Fibroblast of lung (primary cell): ENCODE measurements around the gene DNAH1.
A peak's percentile ranks its signal among the peaks of the same experiment; 100 is the strongest.

Source experiments
- EZH2 ChIP-seq: IDR thresholded peaks from 2 replicates; pipeline ENCODE4 v1.5.1; 2012; ENCODE audit warnings: low read length, control low read depth, mild to moderate bottlenecking; ENCODE audit errors: missing control alignments
- TF ChIP-seq, protein P1 (sequence below), 2 donors: IDR thresholded peaks in 1 of 2; conservative IDR thresholded peaks in 1 of 2; 1 replicate in 1 of 2; 2 replicates in 1 of 2; pipeline ENCODE4 v1.5.1; 2011 to 2012; ENCODE audit warnings: low read length in 2 of 2, control low read depth in 1 of 2, inconsistent platforms in 1 of 2, low read depth in 1 of 2, mild to moderate bottlenecking in 1 of 2

DNA sequence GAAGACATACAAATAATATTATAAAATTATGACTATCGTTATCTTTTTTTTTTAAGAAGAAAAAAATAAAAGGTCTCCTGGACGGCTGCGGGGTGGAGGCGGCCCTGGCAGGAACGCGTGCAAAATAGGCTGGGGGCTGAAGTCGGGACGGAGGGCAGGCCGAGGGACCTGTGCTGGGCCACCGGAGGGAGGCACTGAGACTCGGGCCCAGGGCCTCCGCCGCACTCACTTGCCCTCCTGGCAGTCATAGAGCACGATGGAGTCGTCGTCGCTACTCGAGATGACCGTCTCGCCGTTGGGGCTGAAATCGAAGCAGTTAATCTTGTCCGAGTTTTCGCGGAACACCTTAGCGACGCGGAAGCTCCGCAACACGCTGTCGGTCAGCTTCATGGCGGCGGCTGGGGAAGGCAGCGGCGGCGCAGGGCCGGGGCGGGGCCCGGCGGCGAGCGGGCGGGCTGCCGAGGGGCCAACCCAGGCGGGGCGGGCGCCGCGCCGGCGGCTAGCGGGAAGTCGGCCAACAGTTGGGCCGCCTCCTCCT is 38.1 kb upstream of the DNAH1 start:
- TF ChIP-seq, protein P1, sequence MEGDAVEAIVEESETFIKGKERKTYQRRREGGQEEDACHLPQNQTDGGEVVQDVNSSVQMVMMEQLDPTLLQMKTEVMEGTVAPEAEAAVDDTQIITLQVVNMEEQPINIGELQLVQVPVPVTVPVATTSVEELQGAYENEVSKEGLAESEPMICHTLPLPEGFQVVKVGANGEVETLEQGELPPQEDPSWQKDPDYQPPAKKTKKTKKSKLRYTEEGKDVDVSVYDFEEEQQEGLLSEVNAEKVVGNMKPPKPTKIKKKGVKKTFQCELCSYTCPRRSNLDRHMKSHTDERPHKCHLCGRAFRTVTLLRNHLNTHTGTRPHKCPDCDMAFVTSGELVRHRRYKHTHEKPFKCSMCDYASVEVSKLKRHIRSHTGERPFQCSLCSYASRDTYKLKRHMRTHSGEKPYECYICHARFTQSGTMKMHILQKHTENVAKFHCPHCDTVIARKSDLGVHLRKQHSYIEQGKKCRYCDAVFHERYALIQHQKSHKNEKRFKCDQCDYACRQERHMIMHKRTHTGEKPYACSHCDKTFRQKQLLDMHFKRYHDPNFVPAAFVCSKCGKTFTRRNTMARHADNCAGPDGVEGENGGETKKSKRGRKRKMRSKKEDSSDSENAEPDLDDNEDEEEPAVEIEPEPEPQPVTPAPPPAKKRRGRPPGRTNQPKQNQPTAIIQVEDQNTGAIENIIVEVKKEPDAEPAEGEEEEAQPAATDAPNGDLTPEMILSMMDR (conservative IDR thresholded peaks at IDR 0.05 in 1 of 2, IDR thresholded peaks at IDR 0.05 in 1 of 2; ENCODE audit: low read depth in 1 of 2, low read length in 2 of 2) = peak; percentile 36 to 40
- no peak for TF ChIP-seq EZH2
